ENCODE measurements around the gene SLC39A9. TPM values are rescaled to one million over a fixed set of nuclear protein-coding genes. Genes with fewer than 3 reads are reported as not detected.
"Not testable (repeated sequence)": the region's sequence is repeated elsewhere in the genome, so short reads cannot be mapped to it uniquely, and the experiment has no call there.

SLC39A9 gene
- total RNA-seq, 1 experiment from 2014 or later = 76.1 TPM

GRCh38 chr14:69368381-69368780, 30.1 kb upstream of the SLC39A9 start:
- DNase-seq (ENCODE audit: low read depth) = no peak

DNA sequence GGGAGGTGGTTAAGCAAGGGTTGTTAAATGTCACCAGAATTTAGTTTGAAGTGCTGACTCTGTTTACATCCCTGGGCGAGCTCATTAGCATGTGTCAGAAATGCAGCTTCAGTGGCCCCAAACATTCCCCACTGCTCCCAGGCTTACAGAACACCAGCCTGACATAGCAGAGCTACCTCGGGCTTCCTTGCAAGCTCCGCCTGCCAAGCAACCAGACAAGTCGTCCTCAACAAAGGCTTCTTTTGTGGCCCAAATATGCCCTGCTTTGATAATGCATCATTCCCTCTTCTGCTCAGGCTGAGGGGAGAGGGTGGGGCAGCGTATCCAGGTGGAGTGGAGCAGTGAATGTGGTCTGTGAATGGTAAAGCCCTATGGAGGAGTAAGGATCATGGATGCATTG, 28.4 kb upstream of the SLC39A9 start:
- DNase-seq (ENCODE audit: low read depth) = no peak

- no peak for DNase-seq (ENCODE audit: low read depth)
Observed at GRCh38 chr14:69372146-69372545, 26.3 kb upstream of the SLC39A9 start.

- DNase-seq (ENCODE audit: low read depth) = no peak
Observed at GRCh38 chr14:69373104-69373503, 25.4 kb upstream of the SLC39A9 start.

GRCh38 chr14:69374235-69374634, 24.3 kb upstream of the SLC39A9 start:
- DNase-seq (ENCODE audit: low read depth) = no peak

- no peak for DNase-seq (ENCODE audit: low read depth)
Observed at GRCh38 chr14:69375182-69375581, 23.3 kb upstream of the SLC39A9 start.

DNA sequence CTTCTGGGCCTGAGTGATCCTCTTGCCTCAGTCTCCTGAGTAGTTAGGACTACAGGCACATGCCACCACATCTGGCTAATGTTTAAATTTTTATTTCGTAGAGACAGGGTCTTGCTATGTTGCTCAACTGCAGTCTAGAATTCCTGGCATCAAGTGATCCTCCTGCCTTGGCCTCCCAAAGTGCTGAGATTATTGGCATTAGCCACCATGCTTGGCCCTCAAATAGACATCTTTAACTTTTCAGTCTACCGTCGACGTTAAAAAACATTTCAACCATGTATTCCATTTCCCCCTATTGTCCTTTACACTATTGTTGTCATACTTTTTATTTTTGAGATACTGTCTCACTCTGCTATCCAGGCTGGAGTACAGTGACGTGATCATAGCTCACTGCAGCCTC, 22.8 kb upstream of the SLC39A9 start:
- DNase-seq (ENCODE audit: low read depth) = no peak

- DNase-seq (ENCODE audit: low read depth) = peak; percentile 44
Observed at GRCh38 chr14:69376439-69376838, 22.1 kb upstream of the SLC39A9 start.

- no peak for DNase-seq (ENCODE audit: low read depth)
Observed at GRCh38 chr14:69378274-69378673, 20.2 kb upstream of the SLC39A9 start.

DNA sequence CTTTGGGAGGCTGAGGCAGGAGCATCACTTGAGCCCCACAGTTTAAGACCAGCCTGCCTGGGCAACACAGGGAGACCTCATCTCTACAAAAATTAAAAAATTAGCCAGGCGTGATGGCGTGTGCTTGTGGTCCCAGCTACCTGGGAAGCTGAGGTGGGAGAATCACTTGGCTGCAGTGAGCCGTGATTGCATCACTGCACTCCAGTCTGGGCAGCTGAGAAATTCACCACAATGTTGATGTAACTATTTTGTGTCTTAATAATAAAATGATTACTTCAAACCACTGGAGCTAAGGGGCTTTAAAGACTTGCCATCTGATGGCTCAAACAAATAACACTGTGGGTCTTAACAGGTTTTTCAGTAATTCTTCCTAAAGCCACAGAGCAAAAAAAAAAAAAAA, 11.2 kb upstream of the SLC39A9 start:
- DNase-seq (ENCODE audit: low read depth) = no peak

DNA sequence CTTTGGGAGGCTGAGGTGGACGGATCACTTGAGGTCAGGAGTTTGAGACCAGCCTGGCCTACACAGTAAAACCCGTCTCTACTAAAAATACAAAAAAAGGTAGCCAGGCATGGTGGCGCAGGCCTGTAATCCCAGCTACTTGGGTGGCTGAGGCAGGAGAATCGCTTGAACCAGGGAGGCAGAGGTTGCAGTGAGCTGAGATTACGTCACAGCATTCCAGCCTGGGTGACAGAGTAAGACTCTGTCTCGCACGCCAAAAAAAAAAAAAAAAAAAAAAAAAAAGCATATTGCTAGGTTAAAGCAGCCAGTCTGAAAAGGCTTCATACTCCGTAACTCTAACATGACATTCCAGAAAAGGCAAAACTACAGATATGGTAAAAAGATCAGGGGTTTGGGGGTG, 7.1 kb upstream of the SLC39A9 start:
- not testable (repeated sequence) for DNase-seq (ENCODE audit: low read depth)

DNA sequence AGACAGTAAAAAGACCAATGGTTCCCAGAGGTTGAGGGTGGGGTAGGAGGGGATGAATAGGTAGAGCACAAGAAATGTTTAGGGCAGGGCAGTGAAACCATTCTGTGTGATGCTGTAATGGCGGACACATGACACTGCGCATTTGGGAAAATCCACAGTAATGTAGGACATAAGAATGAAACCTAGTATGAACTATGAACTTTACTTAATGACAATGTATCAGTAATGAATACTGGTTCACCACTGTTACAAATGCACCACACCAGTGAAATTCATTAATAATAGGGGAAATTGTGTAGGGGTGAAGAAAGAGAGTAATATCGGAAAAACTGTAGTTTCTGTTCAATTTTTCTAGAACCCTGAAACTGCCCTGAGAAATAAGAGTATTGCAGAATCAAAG, 6.0 kb upstream of the SLC39A9 start:
- DNase-seq (ENCODE audit: low read depth) = no peak

- no peak for DNase-seq (ENCODE audit: low read depth)
Observed at GRCh38 chr14:69395929-69396328, 2.6 kb upstream of the SLC39A9 start.

- no peak for DNase-seq (ENCODE audit: low read depth)
Observed at GRCh38 chr14:69398818-69399210, 322 bp downstream of the SLC39A9 start.

- no peak for DNase-seq (ENCODE audit: low read depth)
Observed at GRCh38 chr14:69399750-69400149, 1.3 kb downstream of the SLC39A9 start.

- DNase-seq (ENCODE audit: low read depth) = no peak
Observed at GRCh38 chr14:69400154-69400553, 1.7 kb downstream of the SLC39A9 start.

DNA sequence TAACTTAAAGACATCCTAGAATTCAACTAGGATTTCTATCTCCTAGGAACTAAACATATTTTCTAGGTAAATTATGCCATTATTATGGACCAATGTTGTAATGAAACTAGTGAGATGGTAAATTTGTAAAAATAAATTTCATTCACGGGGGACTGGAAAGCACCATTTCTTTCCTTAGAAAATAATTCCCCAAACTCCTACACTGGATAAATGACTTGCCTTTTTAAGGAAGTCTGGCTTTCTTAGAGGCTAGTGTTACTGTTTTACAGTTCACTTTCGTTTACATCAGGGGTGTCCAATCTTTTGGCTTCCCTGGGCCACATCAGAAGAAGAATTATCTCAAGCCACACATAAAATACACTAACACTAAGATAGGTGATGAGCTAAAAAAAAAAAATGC, 3.3 kb downstream of the SLC39A9 start:
- DNase-seq (ENCODE audit: low read depth) = no peak

DNA sequence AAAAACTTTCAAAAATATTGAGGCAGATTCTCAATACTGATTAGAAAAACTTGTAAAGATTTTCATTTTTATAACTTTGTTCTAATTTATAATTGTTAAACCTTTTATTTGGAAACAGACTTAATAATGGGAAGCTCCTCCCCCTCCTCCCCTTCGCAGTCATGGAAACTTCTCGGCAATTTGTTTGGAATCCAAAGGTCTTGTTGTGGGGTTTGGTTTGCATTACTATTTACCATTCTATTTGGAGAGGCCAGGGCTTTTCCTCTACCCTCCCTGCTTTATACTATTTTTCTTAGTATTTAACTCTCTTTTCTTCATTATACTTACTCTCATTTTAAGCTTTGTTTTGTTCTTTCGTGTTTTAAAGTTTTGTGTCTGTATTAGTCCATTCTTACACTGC, 6.0 kb downstream of the SLC39A9 start:
- DNase-seq (ENCODE audit: low read depth) = no peak

GRCh38 chr14:69404883-69405282, 6.4 kb downstream of the SLC39A9 start:
- DNase-seq (ENCODE audit: low read depth) = no peak

DNA sequence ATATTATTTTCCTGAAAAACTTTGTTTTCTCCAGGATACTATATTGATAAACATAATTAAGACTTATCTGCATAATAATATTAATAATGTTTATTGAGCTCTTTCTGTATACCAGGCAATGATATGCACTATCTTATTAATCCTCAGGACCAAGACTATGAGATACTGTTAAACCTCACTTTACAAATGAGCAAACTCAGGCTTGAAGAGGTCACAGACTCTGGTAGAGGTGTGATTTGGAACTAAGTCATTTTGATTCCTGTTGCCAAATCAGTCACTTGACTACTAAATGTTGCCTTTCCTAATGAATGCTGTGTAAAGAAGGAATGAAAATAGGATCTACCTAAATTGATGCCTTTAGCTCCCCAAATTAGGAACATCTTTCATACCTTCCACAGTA, 7.3 kb downstream of the SLC39A9 start:
- no peak for DNase-seq (ENCODE audit: low read depth)

DNA sequence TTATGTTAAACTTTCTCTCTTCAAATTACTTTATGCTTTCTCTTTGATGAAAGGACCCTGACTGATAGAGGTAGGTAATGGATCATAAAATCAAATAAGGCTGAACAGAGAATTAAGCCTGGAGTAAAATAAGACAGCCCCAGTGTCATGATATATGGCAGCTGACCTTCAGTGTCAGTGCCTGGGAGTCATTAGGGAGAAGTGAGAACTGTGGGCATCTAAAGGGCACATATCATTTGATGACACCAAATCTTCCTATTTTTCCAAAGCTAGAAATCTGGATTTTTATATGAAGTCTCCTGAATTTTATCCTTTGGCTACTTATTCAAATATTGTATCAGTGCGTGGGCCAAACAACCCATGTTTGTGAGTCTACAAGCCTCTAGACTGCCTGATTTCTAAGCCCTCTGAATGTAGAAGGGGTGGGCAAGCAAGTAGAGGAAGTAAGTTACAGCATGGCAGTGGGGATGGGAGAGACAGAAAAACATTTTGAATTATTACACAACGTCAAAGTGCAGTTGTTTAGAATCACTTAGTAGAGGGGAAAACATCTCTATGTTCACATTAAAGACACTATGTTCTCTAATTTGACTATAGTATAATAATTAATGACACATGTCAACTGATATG, 10.0 kb downstream of the SLC39A9 start:
- DNase-seq (ENCODE audit: low read depth) = no peak

- DNase-seq (ENCODE audit: low read depth) = no peak
Observed at GRCh38 chr14:69413483-69413882, 15.0 kb downstream of the SLC39A9 start.

GRCh38 chr14:69416087-69416486, 17.6 kb downstream of the SLC39A9 start:
- not testable (repeated sequence) for DNase-seq (ENCODE audit: low read depth)

DNA sequence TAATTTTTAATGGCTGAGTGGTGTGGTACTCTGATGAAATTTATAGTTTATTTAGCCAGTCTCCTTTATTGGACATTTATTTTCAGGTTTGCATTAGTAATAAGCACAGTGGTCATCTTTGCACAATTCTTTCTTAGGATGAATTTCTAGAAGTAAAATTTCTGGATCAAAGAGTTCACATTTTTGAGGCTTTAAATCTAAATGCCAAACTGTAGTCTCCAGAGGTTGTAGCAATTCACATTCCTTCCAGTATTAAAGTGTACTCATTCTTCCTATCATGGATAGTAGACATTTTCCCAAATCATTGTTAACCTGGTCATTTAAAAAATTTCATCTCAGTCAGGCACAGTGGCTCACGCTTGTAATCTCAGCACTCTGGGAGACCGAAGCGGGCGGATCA, 24.8 kb downstream of the SLC39A9 start:
- peak; percentile 28 for DNase-seq (ENCODE audit: low read depth)

Measured in LHCN-M2 (cell line).